HL-60/S4 treated with phorbol 12-myristate 13-acetate at 8.2 ng/mL for 4 days and 3 days (cell line): ENCODE measurements around the gene NUP93.
"Not testable (repeated sequence)": the region's sequence is repeated elsewhere in the genome, so short reads cannot be mapped to it uniquely, and the experiment has no call there.

Source experiments
- in situ Hi-C: fragments of 300-500 bp; cut with MboI; formaldehyde crosslinking; loops from 2 replicates; pipeline ENCODE4 v1.15.0; 2022; ENCODE audit warnings: low sequenced_read_pairs

The NUP93 gene

DNA sequence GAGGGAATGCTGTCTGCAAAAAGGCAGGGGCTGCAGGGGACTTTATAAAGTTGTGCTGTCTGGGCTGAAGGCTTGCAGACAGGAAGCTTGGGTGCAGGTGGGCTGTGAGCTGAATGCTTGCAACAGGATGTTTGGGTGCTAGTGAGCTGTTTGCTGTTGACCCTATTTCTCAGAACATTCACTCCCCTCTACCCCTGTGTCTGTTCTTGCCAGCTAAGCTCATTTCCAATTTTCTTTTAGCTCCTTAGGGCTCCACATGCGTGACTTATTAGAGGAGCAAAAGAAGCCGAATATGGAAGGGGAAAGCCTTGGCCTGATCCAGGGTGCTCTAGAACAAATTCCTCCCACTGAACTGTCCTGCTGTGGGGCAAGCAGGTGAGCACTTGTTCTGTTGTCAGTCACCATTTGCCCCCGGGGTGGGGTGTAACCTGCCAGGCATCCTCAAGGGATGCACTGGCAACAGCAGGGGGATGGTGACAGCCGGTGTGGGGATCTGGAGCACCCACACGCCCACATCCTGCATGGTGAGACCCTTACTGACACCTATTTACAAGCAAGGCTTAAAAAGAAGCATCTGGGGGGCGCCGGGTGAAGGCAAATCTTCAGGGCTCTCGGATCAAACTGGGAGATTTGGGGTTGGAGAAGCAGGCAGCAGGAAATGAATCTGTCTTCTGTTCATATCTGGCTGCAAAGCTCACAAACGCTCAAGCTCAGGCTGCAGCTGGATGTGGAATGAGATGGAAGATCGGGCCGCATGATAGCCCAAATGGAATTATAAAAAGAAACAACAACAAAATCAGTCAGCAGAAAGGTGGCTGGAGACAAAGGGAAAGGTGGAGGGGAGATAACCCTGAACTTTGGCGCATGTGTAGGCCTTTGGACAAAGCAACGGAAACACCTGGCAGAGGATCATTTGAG lies 21.1 kb upstream of the NUP93 start:
- in situ Hi-C loops = loop anchor here (10.0 kb wide), 1 partner anchor 134 kb away; no protein-coding TSS in a partner anchor

DNA sequence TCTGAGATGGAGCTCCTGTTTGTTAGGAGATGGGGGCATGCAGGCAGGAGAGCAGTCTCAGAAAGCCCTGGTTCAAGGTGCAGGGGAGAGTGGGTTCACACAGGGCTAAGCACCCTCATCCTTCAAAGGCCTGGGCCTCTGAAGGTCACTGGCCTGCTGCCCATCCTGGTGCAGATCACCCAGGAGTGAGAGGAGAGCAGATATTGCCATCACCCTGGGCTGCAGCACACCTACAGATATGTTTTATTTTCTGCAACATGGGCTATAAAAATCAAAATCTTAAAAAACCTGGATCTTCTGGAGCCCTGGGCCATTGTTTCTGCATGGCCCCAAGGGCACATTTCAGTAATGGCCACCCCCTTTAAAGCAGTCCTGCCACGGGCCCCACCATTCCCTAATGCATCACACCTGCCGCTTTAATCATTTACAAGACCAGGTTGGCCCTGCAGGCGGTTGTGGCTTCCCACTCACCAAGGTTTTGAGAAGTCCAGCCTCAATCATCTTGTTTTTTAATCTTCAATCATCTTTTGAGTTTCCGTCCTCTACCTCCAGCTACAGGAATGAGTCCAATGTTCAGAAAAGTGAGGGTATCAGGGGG lies 20.4 kb upstream of the NUP93 start:
- in situ Hi-C loops = loop anchor here (10.0 kb wide), 1 partner anchor 135 kb away; no protein-coding TSS in a partner anchor

DNA sequence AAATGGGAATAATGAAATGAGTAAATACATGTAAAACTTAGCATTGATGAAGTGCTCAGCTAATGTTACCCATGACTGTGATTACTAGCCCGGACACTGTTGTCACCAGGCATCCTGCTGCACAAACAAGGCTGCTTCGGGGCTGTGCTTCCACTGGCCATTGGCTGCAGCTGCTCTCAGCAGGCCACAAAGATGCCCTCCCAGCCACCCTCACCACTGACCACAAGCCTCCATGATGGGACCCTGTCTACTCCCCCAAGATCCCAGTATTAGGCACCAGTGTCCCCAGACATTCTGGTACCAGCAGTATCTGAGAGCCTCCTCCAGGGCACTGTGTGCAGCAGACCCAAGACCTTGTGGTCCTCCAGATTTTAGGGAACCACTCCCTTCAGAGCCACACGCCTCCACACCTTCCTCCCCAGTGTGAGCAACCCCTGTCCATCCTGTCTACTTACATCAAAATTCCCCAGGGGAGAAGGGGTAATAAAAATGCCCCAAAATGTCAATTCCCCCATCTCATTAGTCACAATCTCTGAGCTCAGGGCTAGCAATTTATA lies 19.7 kb upstream of the NUP93 start:
- in situ Hi-C loops = no loop called here

DNA sequence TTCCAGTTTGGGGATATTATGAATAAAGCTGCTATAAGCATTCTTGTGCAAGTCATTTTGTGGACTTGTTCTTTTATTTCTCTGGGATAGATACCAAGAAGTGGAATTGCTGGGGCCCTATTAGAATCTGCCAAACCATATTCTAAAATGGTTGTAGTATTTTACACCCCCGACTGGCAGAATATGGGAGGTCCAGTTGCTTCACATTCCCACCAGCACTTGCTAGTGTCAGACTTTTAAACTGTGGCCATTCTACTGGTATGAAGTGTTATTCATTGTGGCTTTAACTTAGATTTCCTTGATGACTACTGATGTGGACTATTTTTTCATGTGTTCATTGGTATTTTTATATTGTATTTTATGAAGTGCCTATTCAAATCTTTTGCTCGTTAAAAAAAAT lies 18.1 kb upstream of the NUP93 start:
- in situ Hi-C loops = no loop called here

DNA sequence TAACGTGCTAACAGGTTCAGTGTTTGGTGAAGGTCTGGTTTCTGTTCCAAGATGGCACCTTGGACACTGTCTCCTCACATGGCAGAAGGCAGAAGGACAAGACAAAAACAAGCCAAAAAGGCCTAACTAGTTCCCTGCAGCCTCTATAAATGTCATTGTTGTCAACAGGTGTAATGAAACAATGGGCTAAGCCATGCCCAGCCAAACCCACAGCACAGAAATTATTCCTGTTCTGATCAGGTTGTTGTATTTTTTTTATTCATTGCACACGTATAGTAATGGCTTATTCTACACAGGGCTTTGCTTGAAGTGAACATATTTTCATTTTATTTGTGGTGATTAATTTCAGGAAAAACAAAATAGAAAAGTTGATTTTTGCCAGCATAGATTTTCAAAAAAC lies 16.1 kb upstream of the NUP93 start:
- in situ Hi-C loops = no loop called here

DNA sequence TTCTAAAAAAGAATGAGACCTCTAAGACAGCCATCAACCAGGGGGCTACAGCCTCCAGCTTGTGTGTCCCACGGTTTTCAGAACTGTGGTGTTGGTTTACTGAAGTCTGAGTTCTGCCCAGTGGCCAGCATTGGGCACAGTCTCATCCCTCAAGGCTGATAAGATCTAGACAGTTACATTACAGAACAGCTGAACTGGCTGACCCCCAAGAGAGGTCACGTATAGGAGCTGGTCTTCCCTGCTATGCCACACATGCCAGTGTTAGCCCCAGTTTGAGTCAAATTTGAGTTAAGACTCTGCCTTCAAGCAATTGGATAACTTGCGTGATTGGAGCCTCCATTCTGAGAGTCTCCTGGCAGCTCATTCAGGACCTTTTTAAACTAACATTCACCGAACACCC lies 14.8 kb upstream of the NUP93 start:
- in situ Hi-C loops = no loop called here

DNA sequence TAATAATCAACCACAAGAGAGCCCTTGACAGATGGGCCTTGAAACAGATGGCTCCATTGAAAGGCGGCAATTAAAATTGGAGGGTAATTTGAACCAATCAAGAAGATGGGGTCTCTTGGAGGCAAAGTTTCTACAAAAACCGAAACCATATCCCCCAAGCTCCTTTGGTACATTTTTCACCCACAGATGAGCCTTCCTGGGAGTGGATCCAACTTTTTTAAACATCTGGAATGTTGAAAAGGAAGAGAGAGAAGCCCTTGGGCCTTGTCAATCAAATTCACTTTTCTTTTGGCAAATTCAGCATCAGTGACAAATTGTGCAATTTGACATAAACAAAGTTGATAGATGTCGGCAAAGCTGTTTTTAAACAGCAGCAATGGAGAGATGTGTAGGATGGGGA lies 13.2 kb upstream of the NUP93 start:
- in situ Hi-C loops = no loop called here

DNA sequence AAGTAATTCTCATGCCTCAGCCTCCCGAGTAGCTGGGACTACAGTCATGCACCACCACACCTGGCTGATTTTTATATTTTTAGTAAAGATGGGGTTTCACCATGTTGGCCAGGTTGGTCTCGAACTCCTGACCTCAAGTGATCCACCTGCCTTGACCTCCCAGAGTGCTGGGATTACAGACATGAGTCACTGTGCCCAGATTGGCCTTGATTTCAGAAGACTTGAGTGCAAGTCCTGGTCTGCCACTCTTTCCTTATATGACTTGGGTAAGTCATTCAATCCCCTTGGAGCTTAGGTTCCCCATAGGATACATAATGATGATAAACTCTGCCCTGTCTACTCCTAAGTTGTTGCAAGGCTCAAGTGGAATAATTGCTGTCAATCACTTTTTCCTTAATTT lies 12.4 kb upstream of the NUP93 start:
- in situ Hi-C loops = not testable (repeated sequence)

DNA sequence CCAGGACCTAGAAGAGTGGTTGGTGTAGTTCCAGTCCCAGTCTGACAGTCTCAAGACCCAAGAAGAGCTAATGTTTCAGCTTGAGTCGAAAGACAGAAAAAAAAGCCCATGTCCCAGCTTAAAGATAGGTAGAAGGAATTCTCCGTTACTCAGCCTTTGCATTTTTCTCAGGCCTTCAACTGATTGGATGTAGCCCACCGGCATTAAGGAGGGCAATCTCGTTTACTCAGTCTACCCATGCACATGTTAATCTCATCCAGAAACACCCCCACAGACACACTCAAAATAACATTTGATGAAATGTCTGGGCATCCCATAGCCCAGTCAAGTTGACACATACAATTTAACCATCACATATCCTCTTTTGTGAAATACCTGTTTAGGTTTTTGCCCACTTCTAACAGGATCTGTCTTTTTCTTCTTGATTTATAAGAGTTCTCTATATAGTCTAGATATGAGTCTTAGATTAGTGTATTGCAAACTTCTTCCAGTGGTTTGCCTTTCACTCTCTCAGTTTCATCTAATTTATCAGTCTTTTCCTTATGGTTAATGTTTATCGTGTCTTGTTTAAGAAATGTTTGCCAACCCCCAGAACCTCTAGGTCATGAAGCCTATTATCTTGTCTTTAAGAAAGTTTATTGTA lies 7.6 kb upstream of the NUP93 start:
- in situ Hi-C loops = no loop called here

DNA sequence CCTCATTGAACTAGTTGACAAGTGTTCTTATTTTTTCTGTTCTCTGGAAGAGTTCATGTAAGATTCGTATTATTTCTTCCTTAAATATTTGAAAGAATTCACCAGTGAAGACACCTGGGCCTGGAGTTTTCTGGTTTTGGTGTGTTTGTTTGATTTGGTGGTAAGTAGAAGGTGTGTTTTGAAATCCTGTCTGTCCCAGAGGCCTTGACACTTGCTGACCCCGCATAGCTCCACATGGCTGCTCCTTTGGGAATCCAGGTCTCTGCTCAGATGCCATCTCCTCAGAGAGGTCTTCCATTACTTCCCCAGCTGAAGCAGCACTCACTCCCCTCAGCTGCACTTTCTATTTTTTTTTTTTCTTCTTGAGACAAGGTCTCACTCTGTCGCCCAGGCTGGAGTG lies 5.7 kb upstream of the NUP93 start:
- in situ Hi-C loops = no loop called here

DNA sequence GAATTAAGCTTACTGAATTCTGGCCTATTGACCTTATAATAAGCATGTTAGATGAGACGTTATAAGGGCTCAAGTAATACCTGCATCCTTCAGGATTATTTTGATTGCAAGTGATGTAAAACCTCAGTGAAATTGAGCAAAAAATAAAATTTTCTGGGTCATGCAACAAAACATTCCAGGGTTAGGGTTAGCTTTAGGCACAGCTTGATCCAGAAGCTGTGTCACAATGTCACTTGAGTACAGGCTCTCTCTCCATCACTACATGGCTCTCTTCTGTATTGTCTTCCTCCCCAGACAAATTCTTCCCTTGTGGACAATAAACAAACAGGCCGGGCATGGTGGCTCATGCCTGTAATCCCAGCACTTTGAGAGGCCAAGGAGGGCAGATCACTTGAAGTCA lies 3.6 kb upstream of the NUP93 start:
- in situ Hi-C loops = no loop called here

DNA sequence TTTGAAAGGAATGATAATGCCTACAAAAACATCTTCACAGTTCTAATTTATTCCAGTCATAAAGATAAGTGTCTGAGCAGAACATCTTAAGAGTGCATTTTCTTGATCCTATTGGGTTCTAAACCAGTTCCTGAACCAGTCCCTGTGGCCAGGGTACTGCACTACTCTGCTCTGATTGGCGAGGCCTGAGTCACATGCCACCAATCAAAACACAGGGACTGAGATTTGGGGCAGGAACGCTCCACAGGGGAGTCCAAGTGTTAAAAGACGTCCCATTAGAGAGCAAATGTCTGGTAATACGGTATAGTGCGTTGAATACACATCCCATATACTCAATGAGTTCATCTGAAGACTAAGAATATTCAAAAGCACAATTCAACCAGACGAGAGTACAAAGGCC lies 3.0 kb upstream of the NUP93 start:
- in situ Hi-C loops = no loop called here

DNA sequence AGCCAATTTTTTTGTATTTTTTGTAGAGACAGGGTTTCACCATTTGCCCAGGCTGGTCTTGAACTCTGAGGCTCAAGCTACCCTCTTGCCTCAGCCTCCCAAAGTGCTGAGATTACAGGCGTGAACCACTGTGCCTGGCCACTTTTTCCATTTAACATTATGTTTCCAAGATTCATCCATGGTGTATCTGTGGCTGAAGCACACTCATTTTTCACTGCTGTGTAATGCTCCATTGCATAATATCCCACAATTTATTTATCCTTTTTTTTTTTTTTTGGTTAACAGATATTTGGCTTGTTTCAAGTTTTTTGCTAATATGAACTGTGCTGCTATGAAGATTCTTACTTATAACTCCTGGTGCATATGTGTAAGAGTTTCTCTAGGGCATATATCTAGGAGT lies 1.9 kb upstream of the NUP93 start:
- in situ Hi-C loops = no loop called here

DNA sequence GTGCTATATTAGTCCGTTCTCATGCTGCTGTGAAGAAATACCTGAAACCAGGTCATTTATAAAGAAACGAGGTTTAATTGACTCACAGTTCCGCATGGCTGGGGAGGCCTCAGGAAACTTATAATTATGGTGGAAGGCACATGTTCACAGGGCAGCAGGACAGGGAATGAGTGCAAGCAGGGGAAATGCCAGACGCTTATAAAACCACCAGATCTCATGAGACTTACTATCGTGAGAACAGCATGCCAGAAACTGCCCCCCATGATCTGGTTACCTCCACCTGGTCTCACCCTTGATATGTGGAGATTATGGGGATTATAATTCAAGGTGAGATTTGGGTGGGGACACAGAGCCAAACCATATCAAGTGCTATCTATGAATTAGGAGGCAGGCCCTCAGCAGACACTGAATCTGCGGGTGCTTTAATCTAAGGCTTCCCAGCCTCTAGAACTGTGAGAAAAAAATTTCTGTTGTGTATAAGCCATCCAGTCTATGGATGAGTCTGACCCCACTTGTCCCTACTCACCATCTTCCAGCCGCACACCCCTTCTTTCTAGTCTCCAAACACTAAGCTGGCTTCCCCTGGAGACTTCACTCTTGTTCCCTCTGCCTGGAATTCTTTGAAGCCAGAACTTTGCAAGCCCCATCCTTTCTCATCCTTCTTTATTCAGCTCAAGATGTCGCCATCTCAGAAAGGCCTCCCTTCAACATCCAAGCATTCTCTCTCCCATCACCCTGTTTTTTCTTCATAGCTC lies 772 bp upstream of the NUP93 start:
- in situ Hi-C loops = no loop called here

DNA sequence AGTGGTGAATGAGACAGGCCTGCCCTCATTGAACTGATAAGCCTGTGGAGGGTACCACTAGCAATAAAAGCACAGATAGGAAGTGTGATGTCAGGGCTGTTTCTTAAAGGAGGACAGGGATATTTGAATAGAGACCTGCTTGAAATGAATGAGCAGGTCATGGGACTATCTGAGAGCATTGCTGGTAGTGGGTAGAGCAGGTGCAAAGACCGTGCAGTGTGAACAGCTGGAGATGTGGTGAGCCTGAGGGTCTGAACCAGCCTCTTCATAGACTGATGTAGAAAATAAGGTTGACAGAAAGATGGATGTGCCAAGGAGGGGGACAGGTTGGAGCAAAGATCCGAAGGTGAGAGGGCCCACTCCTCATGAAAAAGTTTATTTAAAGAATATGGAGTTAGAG lies 2.4 kb downstream of the NUP93 start:
- in situ Hi-C loops = no loop called here

DNA sequence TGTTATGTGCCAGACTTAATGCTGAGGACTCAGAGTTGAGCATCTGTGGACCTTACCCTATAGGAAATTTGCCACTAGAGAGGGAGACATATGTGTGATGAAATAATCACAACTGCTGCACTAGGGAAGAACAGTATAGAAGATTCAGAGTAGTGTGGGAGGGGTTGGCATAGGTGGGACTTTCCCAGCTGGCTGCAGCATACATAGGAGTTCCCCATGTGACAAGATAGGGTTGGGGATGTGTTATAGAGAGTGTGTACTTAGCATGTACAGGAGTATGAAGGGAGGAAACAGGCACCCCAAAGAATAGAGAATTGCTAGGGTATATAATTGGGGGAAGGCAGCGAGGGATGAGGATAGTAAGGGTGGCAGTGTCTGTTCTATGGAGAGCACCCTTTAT lies 2.9 kb downstream of the NUP93 start:
- in situ Hi-C loops = no loop called here

DNA sequence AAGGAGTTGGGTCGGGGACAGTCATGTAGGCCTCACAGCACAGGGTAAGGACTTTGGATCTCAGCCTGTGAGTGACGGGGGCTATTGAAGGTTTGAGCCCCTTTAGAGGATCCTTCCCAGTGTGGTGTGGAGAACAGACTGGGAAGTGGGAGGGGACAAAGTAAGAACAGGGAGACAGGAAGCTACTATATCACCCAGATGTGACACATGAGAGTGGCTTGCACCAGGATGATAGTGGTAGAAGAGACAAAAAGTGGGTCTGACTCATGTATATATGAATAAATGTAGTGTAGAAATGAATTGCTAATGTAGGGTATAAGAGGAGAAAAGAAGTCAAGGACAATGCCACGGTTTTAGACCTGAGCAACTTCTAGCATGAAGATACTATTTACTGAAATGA lies 4.5 kb downstream of the NUP93 start:
- in situ Hi-C loops = no loop called here

DNA sequence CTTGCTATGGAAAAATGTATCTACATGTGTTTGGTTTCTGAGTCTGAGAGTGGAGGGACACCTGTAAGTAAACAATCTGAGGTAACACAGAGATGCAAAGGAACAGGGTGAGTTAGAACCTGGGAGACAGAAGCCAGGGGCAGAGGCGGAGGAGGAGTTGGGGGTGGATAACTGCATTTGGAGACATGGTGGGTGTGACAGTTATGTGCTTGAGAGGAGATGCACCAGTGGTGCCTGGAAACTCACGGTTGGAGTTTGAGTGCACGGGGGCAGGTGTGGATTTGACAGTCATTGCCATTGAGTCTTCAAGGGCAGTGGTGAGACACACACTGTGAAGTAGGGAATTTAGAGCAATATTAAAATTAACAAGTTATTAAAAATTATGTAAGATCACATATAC lies 6.5 kb downstream of the NUP93 start:
- in situ Hi-C loops = no loop called here

DNA sequence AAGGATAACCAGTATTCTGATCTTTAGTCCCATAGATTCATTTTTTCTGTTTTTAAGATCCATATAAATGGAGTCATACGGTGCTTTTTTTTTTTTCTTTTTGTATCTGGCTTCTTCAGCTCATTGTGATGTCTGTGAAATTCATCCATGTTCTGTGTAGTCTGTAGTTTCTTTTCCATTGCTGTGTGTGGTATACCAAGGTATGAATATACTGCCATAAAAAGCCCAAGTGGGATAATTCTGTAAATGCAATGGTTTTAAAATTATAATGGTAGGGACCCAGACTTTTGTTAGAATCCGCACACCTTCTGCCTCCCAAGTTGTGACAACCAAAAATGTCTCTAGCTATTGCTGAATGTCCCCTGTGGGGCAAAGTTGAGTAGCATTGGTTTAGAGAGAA lies 7.6 kb downstream of the NUP93 start:
- in situ Hi-C loops = no loop called here

DNA sequence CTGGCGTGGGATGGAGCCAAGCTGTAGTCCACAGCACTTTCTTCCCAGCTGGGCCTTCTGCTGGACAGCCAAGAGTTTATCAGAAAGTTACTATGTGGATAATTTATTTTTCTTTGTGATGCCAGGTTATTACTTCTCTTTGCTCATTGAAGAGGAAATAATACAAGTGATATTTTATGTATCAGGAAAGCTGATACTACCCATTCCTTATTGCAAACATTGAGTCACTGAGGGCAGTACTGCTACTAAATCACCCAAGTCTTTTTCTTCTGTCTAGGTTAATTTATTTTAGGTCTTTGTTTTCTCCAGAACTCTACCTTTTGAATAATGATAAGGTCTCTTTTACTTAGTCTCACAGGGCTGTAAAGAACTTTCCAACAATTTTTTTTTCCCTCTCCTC lies 8.3 kb downstream of the NUP93 start:
- in situ Hi-C loops = no loop called here

DNA sequence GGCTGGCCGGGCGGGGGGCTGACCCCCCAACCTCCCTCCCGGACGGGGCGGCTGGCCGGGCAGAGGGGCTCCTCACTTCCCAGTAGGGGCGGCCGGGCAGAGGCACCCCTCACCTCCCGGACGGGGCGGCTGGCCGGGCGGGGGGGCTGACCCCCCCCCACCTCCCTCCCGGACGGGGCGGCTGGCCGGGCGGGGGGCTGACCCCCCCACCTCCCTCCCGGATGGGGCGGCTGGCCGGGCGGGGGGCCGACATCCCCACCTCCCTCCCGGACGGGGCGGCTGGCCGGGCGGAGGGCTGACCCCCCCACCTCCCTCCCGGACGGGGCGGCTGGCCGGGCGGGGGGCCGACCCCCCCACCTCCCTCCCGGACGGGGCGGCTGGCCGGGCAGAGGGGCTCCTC lies 9.4 kb downstream of the NUP93 start:
- in situ Hi-C loops = not testable (repeated sequence)
